GM12892 (cell line): Measurements from ENCODE around the gene TFF2.

ENCODE experiments used
- POLR2A ChIP-seq: IDR thresholded peaks from 2 replicates; pipeline ENCODE4 v1.6.1; 2011; ENCODE audit warnings: low read depth, low read length, control low read depth
- POLR2AphosphoS5 ChIP-seq: IDR thresholded peaks from 2 replicates; pipeline ENCODE4 v1.6.1; 2011; ENCODE audit warnings: low read depth, low read length, control low read depth
- TAF1 ChIP-seq: IDR thresholded peaks from 2 replicates; pipeline ENCODE4 v1.6.1; 2011; ENCODE audit warnings: low read depth, mild to moderate bottlenecking, control low read depth, low read length, borderline replicate concordance

- no peak for TF ChIP-seq POLR2AphosphoS5
- TF ChIP-seq POLR2A: no peak
- no peak for TF ChIP-seq TAF1
These were observed 42.7 kb upstream of the TFF2 start for GRCh38 chr21:42393443-42393950.
